ENCODE results near the gene INF2.

The INF2 gene

DNA sequence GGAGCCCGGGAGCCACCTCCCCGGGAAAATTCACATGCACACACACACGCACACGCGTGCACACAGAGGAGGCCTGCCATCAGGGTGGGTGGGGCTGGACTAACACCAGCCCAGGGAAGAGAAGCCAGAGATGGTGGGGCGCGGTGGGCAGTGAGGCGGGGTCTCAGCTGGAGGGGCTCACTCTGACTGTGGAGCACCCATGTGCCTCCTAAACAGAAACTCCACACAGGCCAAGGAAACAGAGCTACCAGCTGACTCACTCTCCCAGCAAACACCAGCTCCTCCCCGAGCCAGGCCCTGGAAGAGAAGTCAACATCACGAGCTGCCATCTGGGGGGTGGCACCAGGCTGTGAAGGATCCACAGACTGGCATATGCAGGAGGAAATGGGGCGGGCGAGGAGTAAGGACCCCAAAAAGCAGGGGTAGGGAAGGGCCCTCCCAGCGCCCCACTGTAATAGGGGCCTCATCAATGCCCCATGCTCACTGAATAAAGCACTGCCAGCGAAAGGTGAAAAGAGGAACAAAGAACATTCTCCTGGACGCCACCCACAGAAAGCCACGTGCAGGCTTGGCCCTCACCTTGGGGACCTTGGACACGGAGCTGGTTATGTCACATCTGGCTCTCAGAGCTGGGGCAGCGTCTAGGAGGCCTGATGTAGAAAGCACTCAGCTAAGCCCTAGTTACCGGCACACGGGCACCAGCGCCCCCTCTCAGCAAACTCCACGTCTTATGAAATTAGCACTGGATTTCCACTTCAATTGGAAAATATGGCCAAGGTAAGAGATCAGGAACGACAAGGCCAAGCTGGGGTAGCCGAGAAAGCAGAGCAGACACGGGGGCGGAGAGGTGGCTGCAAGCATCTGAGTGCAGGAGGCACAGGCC lies 8.4 kb upstream of the INF2 start:
- TF ChIP-seq CTCF (conservative IDR thresholded peaks at IDR 0.05), result no peak
- no peak overlapping the region for H3K27ac ChIP-seq

GRCh38 chr14:104681689-104682074 lies 7.7 kb upstream of the INF2 start:
- no peak overlapping the region for H3K27ac ChIP-seq
- no peak for TF ChIP-seq CTCF (conservative IDR thresholded peaks at IDR 0.05)

DNA sequence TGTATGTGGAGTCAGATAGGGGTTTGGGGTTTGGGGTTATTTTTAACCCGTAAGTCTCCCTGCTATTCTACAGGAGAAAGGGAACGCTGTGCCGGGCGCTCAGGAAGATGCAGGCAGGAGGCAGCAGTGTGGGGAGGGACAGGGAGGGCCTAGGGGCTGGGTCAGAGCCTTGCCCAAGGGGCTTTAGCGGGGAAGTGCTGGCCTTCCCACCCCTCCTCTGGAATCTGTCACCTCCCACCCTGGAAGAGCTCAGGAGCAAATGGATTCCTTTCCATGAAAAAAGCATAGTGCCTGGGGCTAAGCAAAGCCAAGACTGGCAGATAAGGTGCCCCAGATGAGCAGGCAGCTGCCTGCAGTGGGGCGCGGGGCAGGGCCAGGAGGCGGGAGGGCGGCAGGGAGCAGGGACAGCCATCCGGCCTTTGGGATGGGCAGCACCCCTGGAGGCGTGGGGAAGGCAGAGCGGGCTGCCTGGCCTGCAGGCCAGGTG lies 7.3 kb upstream of the INF2 start:
- no peak for TF ChIP-seq CTCF (conservative IDR thresholded peaks at IDR 0.05)
- H3K27ac ChIP-seq, result no peak overlapping the region

GRCh38 chr14:104683653-104684448 lies 5.6 kb upstream of the INF2 start:
- no peak for TF ChIP-seq CTCF (conservative IDR thresholded peaks at IDR 0.05)
- no peak overlapping the region for H3K27ac ChIP-seq

GRCh38 chr14:104684449-104684821 lies 5.0 kb upstream of the INF2 start:
- no peak overlapping the region for H3K27ac ChIP-seq
- no peak for TF ChIP-seq CTCF (conservative IDR thresholded peaks at IDR 0.05)

- no peak for TF ChIP-seq CTCF (conservative IDR thresholded peaks at IDR 0.05)
- no peak overlapping the region for H3K27ac ChIP-seq
Observed at GRCh38 chr14:104685216-104685997, 4.0 kb upstream of the INF2 start.

Measured in VCaP (cell line).